HFFc6 (cell line): ENCODE data around the gene ARHGEF17. TPM values are rescaled to one million over a fixed set of nuclear protein-coding genes. Genes with fewer than 3 reads are reported as not detected.

Experiments
- DNase-seq: peaks from one replicate; pipeline ENCODE4 v3.0.0-alpha.2; 2018
- H3K27ac Mint-ChIP-seq: 2 replicates; pipeline ENCODE4 v1.8.0; 2020; ENCODE audit warnings: mild to moderate bottlenecking, mixed read lengths
- H3K27me3 Mint-ChIP-seq: 2 replicates; pipeline ENCODE4 v1.8.0; 2021; ENCODE audit warnings: mild to moderate bottlenecking, moderate library complexity, mixed read lengths; ENCODE audit not compliant: insufficient read depth
- H3K36me3 Mint-ChIP-seq: 2 replicates; pipeline ENCODE4 v1.8.0; 2021; ENCODE audit warnings: low read depth, mixed read lengths
- H3K4me1 Mint-ChIP-seq: 2 replicates; pipeline ENCODE4 v1.8.0; 2020; ENCODE audit warnings: low read depth, mixed read lengths
- H3K4me3 Mint-ChIP-seq: 2 replicates; pipeline ENCODE4 v1.8.0; 2020; ENCODE audit warnings: mild to moderate bottlenecking, moderate library complexity, mixed read lengths
- H3K9me3 Mint-ChIP-seq: 2 replicates; pipeline ENCODE4 v1.8.0; 2020; ENCODE audit warnings: mild to moderate bottlenecking, mixed read lengths
- CTCF ChIP-seq: fragments of 200-600 bp; sonication (generic); IDR thresholded peaks from 2 replicates; pipeline ENCODE4 v1.5.0; 2021; ENCODE audit warnings: antibody characterized with exemption, mild to moderate bottlenecking
- total RNA-seq, 6 experiments: library from RNA; stranded (reverse); fragmentation: NEBNext Ultra II Directional; extraction: Animal tissue kit (Norgen Biotek cat#: 25700); gene quantifications; 2 replicates in 1 of 6; 3 replicates in 5 of 6; pipeline ENCODE4 v1.2.3, GENCODE V29; 2021

The ARHGEF17 gene
- total RNA-seq, 6 experiments from 2014 or later = 84.6 to 112 (median 92.1) TPM

- H3K27ac Mint-ChIP-seq = no peak overlapping the region
- peaks cover 7% of the 10 kb centered on the region for H3K4me1 Mint-ChIP-seq
- TF ChIP-seq CTCF = no peak
- no peaks in the 10 kb centered on the region for H3K9me3 Mint-ChIP-seq
- peaks cover 2% of the 10 kb centered on the region; the same call in 1 of the 2 replicates for H3K27me3 Mint-ChIP-seq
- no peaks in the 10 kb centered on the region for H3K36me3 Mint-ChIP-seq
- DNase-seq = no peak
- no peak overlapping the region for H3K4me3 Mint-ChIP-seq
These were observed 24.6 kb upstream of the ARHGEF17 start for GRCh38 chr11:73283276-73284000.

GRCh38 chr11:73284106-73284505, 24.0 kb upstream of the ARHGEF17 start:
- Mint-ChIP-seq H3K36me3 (no peaks in the 10 kb centered on the region), H3K4me1 (peaks cover 13% of the 10 kb centered on the region), H3K4me3 (no peak overlapping the region), H3K27ac (no peak overlapping the region), H3K27me3 (peaks cover 2% of the 10 kb centered on the region; the same call in 1 of the 2 replicates), H3K9me3 (no peaks in the 10 kb centered on the region)
- no peak for DNase-seq
- TF ChIP-seq CTCF = no peak

GRCh38 chr11:73285721-73286120, 22.4 kb upstream of the ARHGEF17 start:
- peaks cover 2% of the 10 kb centered on the region; the same call in 1 of the 2 replicates for H3K27me3 Mint-ChIP-seq
- H3K4me3 Mint-ChIP-seq = no peak overlapping the region
- no peaks in the 10 kb centered on the region for H3K9me3 Mint-ChIP-seq
- no peaks in the 10 kb centered on the region for H3K36me3 Mint-ChIP-seq
- TF ChIP-seq CTCF = no peak
- no peak overlapping the region for H3K27ac Mint-ChIP-seq
- H3K4me1 Mint-ChIP-seq = peaks cover 23% of the 10 kb centered on the region
- DNase-seq = no peak

GRCh38 chr11:73286240-73286810, 21.8 kb upstream of the ARHGEF17 start:
- H3K27ac Mint-ChIP-seq = no peak overlapping the region
- H3K27me3 Mint-ChIP-seq = peaks cover 2% of the 10 kb centered on the region; the same call in 1 of the 2 replicates
- DNase-seq = no peak
- H3K4me1 Mint-ChIP-seq = peaks cover 23% of the 10 kb centered on the region
- no peak overlapping the region for H3K4me3 Mint-ChIP-seq
- peak; percentile 20; the same call in 1 of the 2 replicates for TF ChIP-seq CTCF
- H3K36me3 Mint-ChIP-seq = no peaks in the 10 kb centered on the region
- H3K9me3 Mint-ChIP-seq = no peaks in the 10 kb centered on the region

- H3K27me3 Mint-ChIP-seq = peaks cover 2% of the 10 kb centered on the region; the same call in 1 of the 2 replicates
- DNase-seq = no peak
- H3K9me3 Mint-ChIP-seq = no peaks in the 10 kb centered on the region
- no peak for TF ChIP-seq CTCF
- no peaks in the 10 kb centered on the region for H3K36me3 Mint-ChIP-seq
- no peak overlapping the region for H3K27ac Mint-ChIP-seq
- no peak overlapping the region for H3K4me3 Mint-ChIP-seq
- peaks cover 31% of the 10 kb centered on the region for H3K4me1 Mint-ChIP-seq
These were observed 20.5 kb upstream of the ARHGEF17 start for GRCh38 chr11:73287400-73288101.
